Forelimb muscle (tissue), 1 donor: Measurements from ENCODE around the gene OSTC. TPM values are rescaled to one million over a fixed set of nuclear protein-coding genes. Genes with fewer than 3 reads are reported as not detected.

ENCODE experiments used
- DNase-seq: peaks from one replicate; pipeline ENCODE4 v3.0.0-alpha.2; 2013; ENCODE audit warnings: low read depth
- polyA plus RNA-seq: library from polyadenylated mRNA; unstranded; fragments of 120-200 nt; gene quantifications from one replicate; pipeline ENCODE4 v1.2.1, GENCODE V29; 2013; ENCODE audit not compliant: insufficient read length

The OSTC gene
- polyA plus RNA-seq, 1 donor = 149 TPM

- no peak for DNase-seq
Observed at GRCh38 chr4:108716340-108716739, 65.9 kb downstream of the OSTC start.

- DNase-seq = no peak
Observed at GRCh38 chr4:108717386-108717785, 67.0 kb downstream of the OSTC start.

Other genes with a start within 250 kb of the OSTC start
- 1,928 TPM for gene RPL34, start 30.0 kb upstream of the OSTC start, polyA plus RNA-seq
- gene ETNPPL, start 112.5 kb downstream of the OSTC start, polyA plus RNA-seq = not detected